ENCODE results near the gene MRPS23.

- TF ChIP-seq CTCF (IDR thresholded peaks at IDR 0.05) = no peak
- TF ChIP-seq POLR2A (IDR thresholded peaks at IDR 0.05) = no peak
- no peak for TF ChIP-seq EP300 (IDR thresholded peaks at IDR 0.05; ENCODE audit: low read depth)
Measured at GRCh38 chr17:57889252-57889651, 39.4 kb upstream of the MRPS23 start.

All from transverse colon (tissue), 3 donors.